Epithelial cell of esophagus (primary cell): Measurements from ENCODE around the gene PTTG1IP.
"Not testable (repeated sequence)": the region's sequence is repeated elsewhere in the genome, so short reads cannot be mapped to it uniquely, and the experiment has no call there.

Experiments used
- DNase-seq: peaks from one replicate; pipeline ENCODE4 v3.0.0; 2010; ENCODE audit warnings: low read depth
- H3K4me3 ChIP-seq: 2 replicates; pipeline ENCODE4 v1.5.1; 2011; ENCODE audit warnings: mild to moderate bottlenecking, low read length, control low read depth
- TF ChIP-seq, protein P1 (sequence below): IDR thresholded peaks from 2 replicates; pipeline ENCODE4 v1.5.1; 2011; ENCODE audit warnings: low read depth, mild to moderate bottlenecking, low read length, control low read depth, inconsistent platforms; ENCODE audit not compliant: insufficient read depth; ENCODE audit errors: missing control alignments

PTTG1IP gene

DNA sequence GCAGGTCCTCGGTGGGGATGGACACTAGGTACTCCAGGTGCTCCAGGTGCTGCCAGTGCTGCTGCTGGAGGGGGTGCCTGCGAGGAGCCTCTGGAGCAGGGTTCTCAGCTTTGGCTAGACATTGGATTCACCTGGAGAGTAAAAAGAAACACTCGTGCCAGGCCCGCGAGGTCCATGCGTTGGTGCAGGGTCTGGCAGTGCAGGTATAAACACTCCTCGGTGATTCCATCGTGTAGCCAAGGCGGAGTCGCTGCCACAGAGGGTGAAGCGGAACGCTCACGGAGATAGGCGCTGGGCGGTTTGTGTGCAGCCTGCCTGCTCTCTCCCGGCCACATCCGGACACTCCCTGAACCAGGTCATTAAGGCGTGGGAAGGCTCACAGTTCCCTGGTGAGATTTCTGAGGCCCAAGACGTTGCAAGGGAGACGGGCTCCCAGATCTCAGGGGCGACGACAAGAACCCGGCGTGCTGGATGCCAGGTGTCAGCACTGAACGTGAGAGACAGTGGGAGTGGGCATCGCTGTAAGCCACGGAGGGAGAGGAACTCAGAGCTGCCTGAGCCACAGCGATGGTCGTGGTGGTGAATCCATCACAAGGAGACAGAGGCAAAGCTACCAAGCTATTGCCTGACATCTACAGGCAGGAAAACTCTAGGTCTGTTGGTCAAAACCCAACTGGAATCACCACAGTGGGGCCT lies 38.4 kb downstream of the PTTG1IP start:
- no peak for DNase-seq
- TF ChIP-seq, protein P1, sequence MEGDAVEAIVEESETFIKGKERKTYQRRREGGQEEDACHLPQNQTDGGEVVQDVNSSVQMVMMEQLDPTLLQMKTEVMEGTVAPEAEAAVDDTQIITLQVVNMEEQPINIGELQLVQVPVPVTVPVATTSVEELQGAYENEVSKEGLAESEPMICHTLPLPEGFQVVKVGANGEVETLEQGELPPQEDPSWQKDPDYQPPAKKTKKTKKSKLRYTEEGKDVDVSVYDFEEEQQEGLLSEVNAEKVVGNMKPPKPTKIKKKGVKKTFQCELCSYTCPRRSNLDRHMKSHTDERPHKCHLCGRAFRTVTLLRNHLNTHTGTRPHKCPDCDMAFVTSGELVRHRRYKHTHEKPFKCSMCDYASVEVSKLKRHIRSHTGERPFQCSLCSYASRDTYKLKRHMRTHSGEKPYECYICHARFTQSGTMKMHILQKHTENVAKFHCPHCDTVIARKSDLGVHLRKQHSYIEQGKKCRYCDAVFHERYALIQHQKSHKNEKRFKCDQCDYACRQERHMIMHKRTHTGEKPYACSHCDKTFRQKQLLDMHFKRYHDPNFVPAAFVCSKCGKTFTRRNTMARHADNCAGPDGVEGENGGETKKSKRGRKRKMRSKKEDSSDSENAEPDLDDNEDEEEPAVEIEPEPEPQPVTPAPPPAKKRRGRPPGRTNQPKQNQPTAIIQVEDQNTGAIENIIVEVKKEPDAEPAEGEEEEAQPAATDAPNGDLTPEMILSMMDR: no peak
- no peak overlapping the region for H3K4me3 ChIP-seq

DNA sequence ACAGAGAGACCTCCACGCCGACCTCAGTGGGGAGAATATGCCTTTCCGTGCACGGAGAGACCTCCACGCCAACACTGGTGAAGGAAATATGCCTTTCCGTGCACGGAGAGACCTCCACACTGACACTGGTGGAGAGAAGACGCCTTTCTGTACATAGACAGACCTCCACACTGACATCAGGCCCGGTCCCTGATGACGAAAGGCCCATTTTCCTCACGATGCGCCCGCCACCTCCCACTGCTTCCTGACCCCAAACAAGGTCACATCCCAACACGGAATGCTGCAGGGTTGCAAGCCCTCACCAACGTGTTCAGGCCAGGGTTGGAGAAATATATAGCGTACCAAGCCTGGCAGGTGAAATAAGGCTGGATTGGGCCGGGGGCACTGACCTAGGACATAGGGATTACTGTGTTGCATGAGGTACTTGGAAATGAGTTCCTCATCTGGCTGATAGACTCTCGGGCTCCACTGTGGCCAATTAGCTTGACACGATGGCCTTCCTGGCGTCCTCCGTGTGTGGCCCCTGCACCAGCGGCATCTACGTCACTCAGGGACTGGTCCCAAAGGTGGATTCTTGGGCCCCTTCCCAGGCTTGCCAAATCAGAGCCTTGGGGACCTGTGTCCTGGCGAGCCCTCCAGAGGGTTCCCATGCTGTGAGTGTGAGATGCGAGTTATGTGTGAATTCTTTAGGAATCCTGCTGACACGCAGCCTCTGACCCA lies 39.1 kb downstream of the PTTG1IP start:
- TF ChIP-seq, protein P1: no peak
- DNase-seq: no peak
- no peak overlapping the region for H3K4me3 ChIP-seq

DNA sequence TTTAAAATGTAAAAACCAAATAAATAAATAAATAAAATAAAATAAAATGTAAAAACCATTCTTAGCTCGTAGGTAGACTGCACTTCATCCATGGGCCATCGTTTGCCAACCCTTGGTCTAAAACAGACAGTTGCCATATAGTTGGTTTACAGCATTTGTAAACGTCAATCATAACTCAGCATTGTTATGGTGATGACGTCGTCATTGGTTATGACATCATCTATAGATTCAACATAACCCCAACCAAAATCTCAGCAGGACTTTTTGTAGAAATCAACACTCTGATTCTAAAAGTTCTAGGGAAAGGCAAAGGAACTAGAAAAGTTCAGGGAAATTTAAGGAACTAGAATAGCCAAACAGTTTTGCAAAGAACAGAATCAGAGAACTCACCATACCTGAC lies 39.8 kb downstream of the PTTG1IP start:
- H3K4me3 ChIP-seq: no peak overlapping the region
- TF ChIP-seq, protein P1: no peak
- DNase-seq: no peak

DNA sequence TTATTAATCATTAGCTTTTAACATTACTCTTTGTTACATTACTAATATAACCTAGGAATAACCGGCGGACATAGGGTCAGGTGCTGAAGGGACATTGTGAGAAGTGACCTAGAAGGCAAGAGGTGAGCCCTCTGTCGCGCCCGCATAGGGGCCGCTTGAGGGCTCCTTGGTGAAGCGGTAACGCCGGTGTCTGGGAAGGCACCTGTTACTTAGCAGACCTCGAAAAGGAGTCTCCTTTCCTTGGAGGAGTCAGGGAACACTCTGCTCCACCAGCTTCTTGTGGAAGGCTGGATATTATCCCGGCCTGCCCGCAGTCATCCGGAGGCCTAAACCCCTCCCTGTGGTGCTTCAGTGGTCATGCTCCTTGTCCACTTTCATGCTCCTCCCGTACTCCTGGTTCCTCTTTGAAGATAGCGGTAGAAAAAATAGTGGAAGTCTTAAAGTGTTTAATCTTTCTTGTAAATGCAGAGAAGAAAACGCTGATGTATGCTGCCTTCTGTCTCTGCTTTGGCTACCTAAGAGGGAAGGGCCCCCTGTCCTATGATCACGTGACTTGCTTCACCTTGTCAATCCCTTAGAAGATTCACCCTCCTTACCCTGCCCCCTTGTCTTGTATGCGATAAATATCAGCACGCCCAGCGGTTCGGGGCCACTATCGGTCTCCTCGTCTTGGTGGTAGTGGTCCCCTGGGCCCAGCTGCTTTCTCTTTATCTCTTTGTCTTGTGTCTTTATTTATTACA lies 40.8 kb downstream of the PTTG1IP start:
- not testable (repeated sequence) for H3K4me3 ChIP-seq, DNase-seq

DNA sequence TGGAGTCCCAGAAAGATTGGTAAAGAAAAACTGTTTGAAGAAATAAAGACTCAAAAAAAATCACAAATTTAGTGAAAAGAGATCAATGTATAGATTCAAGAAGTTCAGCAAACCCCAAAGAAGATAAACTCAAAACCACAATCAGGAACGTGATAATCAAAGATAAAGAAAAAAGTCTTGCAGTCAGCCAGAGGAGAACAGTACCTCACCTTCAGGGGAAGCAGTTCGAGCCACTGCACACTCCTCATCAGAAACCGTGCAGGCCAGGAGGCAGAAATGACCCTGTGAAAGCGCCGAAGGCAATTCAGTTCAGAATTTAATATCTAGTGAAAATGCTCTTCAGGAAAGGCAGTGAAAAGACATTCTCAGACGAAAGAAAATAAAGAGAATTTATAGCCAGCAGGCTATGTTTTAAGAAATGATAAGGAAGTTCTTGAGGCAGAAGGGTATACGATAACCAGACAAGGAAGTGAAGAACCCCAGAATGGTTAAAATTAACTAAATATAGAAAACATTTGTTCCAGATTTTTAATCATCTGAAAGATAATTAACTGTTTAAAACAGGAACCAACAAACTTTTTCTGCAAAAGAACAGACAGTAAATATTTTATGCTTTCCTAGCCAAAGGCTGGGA lies 42.1 kb downstream of the PTTG1IP start:
- no peak overlapping the region for H3K4me3 ChIP-seq
- TF ChIP-seq, protein P1: no peak
- no peak for DNase-seq

DNA sequence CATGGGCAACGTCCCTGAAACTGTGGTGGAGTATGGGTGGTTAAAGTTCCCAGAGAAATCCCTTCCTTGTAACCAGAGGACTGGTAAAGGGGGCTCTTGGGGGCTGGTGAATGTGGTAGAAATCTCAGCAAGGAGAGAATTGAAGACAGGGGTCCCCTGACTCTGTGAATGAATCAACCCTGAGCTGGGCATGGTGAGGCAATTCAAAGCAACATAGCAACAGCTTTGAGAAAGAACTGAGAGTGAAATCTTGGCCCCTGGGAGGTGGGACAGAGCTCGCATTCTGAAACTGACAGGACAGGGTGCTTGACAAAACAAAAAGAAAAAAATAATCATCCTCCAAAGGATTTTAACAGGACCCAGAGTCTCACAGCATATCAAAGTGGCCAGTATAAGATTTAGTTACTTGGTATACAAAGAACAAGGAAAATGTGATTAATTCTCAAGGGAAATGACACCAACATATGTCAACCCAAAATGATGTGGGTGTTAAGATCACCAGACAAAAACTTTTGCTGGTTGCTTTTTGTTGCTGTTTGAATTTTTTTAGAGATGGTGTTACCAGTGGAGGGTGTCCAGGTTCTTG lies 43.9 kb downstream of the PTTG1IP start:
- DNase-seq: no peak
- no peak overlapping the region for H3K4me3 ChIP-seq
- TF ChIP-seq, protein P1: no peak

DNA sequence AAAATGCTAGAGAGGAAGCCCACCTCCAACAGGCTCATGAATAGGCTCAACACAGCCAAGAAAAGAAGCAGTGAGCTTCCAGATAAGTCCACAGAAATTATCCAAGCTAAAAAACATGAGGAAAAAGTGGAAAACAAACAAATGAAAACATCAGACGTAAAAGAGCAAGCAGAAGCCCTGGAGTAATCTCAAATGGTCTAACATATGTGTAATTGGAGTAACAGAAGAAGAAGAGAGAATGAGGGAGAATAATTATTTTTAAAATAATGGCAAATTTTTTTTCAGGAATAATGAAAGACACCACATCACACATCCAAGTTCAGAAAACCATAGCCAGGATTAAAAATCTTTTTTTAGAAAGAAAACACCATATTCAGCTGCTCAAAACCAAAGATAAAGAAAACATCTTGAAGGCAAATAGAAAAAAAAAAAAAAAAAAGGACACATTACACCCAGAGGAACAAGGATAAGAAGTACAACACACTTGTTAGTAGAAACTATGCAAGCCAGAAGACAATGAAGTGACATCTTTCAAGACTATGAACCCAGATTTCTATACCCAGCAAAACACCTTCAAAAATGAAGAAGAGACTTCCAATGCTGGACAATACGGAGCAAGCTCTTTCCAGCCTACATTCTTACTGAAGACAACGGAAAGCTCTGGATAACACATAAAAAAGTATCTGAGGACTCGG lies 45.0 kb downstream of the PTTG1IP start:
- no peak for DNase-seq
- TF ChIP-seq, protein P1: no peak
- H3K4me3 ChIP-seq: no peak overlapping the region
